Mesothelial cell of epicardium (in vitro differentiated cells): ENCODE results near the gene ADAMTS17. TPM values are rescaled to one million over a fixed set of nuclear protein-coding genes. Genes with fewer than 3 reads are reported as not detected.

Experiments
- DNase-seq, 2 experiments: peaks; one replicate each; pipeline ENCODE4 v3.0.0; 2021; ENCODE audit warnings: low spot score in 2 of 2; ENCODE audit not compliant: unreplicated experiment in 2 of 2
- H3K27ac Mint-ChIP-seq: 2 replicates; pipeline ENCODE4 v1.8.0; 2021; ENCODE audit warnings: mixed read lengths
- H3K27me3 Mint-ChIP-seq: 2 replicates; pipeline ENCODE4 v1.8.0; 2021; ENCODE audit warnings: low read depth, mixed read lengths
- H3K36me3 Mint-ChIP-seq: 2 replicates; pipeline ENCODE4 v1.8.0; 2021; ENCODE audit warnings: mixed read lengths
- H3K4me1 Mint-ChIP-seq: 2 replicates; pipeline ENCODE4 v1.8.0; 2021; ENCODE audit warnings: mixed read lengths
- H3K4me3 Mint-ChIP-seq: 2 replicates; pipeline ENCODE4 v1.8.0; 2021; ENCODE audit warnings: mild to moderate bottlenecking, moderate library complexity, mixed read lengths
- H3K9me3 Mint-ChIP-seq: 2 replicates; pipeline ENCODE4 v1.8.0; 2021; ENCODE audit warnings: mixed read lengths
- CTCF ChIP-seq: fragments of 200-600 bp; sonication (generic); IDR thresholded peaks from one replicate; pipeline ENCODE4 v1.5.0; 2021; ENCODE audit warnings: antibody characterized with exemption; ENCODE audit not compliant: unreplicated experiment
- total RNA-seq: library from RNA; stranded (reverse); gene quantifications from 3 replicates; pipeline ENCODE4 v1.2.1, GENCODE V29; 2021

ADAMTS17 gene
- total RNA-seq, 1 donor from 2014 or later: 39.4 TPM

GRCh38 chr15:100252359-100252758 lies 89.4 kb downstream of the ADAMTS17 start:
- Mint-ChIP-seq H3K27ac (no peak overlapping the region), H3K4me1 (peaks cover 4% of the 10 kb centered on the region), H3K27me3 (no peaks in the 10 kb centered on the region), H3K9me3 (no peaks in the 10 kb centered on the region), H3K4me3 (no peak overlapping the region), H3K36me3 (peaks cover 15% of the 10 kb centered on the region)
- DNase-seq: no peak
- no peak for TF ChIP-seq CTCF

- Mint-ChIP-seq H3K27me3 (no peaks in the 10 kb centered on the region), H3K9me3 (no peaks in the 10 kb centered on the region), H3K36me3 (peaks cover 21% of the 10 kb centered on the region), H3K4me3 (no peak overlapping the region), H3K4me1 (peaks cover 8% of the 10 kb centered on the region), H3K27ac (no peak overlapping the region)
- DNase-seq: peak in 1 of 2 experiments; percentile 3
- no peak for TF ChIP-seq CTCF
These were observed 91.5 kb downstream of the ADAMTS17 start for GRCh38 chr15:100250176-100250800.

- Mint-ChIP-seq H3K27me3 (no peaks in the 10 kb centered on the region), H3K27ac (no peak overlapping the region)
These were observed 92.5 kb downstream of the ADAMTS17 start for GRCh38 chr15:100249096-100249815.

GRCh38 chr15:100248236-100248635 lies 93.5 kb downstream of the ADAMTS17 start:
- peaks cover 8% of the 10 kb centered on the region for H3K4me1 Mint-ChIP-seq
- no peak for TF ChIP-seq CTCF
- H3K27me3 Mint-ChIP-seq: no peaks in the 10 kb centered on the region
- DNase-seq: no peak
- H3K4me3 Mint-ChIP-seq: no peak overlapping the region
- peaks cover 33% of the 10 kb centered on the region for H3K36me3 Mint-ChIP-seq
- no peak overlapping the region for H3K27ac Mint-ChIP-seq
- H3K9me3 Mint-ChIP-seq: no peaks in the 10 kb centered on the region

More at GRCh38 chr15:100249096-100249815, 92.5 kb downstream of the ADAMTS17 start:
- Mint-ChIP-seq H3K36me3 (peaks cover 27% of the 10 kb centered on the region), H3K4me3 (no peak overlapping the region), H3K4me1 (peaks cover 8% of the 10 kb centered on the region), H3K9me3 (no peaks in the 10 kb centered on the region)
- TF ChIP-seq CTCF: no peak
- DNase-seq: peak in 1 of 2 experiments; percentile 9

GRCh38 chr15:100247228-100248225 lies 94.2 kb downstream of the ADAMTS17 start:
- no peak overlapping the region for H3K4me3 Mint-ChIP-seq
- no peaks in the 10 kb centered on the region for H3K9me3 Mint-ChIP-seq
- H3K36me3 Mint-ChIP-seq: peaks cover 40% of the 10 kb centered on the region
- no peaks in the 10 kb centered on the region for H3K27me3 Mint-ChIP-seq
- peaks cover 8% of the 10 kb centered on the region for H3K4me1 Mint-ChIP-seq
- DNase-seq: no peak
- no peak for TF ChIP-seq CTCF
- H3K27ac Mint-ChIP-seq: peak overlapping the region; percentile 19
